GM12801 (cell line): Measurements from ENCODE around the gene PRKG1.

Source experiments
- CTCF ChIP-seq: IDR thresholded peaks from one replicate; pipeline ENCODE4 v1.5.1; 2011; ENCODE audit warnings: control low read depth; ENCODE audit not compliant: insufficient read length; ENCODE audit errors: extremely low read depth

Gene PRKG1

DNA sequence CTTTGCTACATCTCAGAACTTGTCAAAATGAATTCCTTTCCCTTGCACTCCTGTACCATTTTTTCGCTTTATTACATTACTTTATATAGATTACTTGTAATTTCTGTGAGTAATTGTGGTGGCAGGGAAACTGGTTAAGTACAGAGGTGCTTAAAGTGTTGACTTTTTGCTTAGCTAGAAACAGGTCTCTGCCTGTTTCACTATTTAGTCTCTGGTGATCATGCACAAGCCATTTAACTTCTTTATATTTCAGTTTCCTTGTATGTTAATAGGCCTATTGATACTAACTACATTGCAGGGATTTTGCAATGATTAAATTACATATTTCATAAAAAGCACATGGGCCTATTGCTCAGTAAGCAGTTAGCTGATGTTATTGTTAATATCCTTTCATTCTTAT lies 233.8 kb downstream of the PRKG1 start:
- no peak for TF ChIP-seq CTCF

DNA sequence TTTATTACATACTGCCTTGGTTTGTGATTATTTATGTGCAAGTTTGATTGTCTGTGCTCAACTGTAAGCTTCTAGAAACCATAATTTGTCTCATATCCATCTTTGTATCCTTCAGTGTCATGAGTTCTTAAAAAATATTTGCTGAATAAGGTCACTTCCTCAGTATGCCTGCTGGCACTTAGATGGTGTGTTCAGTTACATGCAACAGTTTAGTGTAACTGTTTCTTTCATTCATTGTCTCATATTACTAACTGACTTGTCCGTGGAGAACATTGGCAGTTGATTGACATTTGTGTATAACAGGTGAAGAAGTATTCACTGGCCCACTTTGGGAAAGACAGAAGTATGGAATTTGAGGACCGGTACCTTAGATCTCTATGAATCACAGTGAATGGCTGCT lies 236.9 kb downstream of the PRKG1 start:
- TF ChIP-seq CTCF = no peak

DNA sequence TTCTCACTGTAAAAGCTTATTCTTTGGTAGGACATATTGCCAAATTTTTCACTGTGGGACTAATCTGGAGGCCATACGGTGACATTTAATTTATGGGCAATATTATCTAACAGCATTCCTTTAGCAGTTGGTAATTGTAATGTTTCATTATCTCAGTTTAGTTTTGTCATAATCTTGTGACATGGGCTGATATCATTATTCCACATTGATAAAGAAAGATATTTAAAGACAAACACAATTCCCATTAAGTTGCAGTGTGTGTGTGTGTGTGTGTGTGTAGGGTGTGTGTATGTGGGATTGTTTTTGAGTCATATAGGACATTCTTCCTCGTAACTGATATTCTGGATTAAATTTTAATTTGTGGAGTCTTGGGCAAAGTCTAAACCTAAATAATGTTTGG lies 238.5 kb downstream of the PRKG1 start:
- TF ChIP-seq CTCF = no peak

DNA sequence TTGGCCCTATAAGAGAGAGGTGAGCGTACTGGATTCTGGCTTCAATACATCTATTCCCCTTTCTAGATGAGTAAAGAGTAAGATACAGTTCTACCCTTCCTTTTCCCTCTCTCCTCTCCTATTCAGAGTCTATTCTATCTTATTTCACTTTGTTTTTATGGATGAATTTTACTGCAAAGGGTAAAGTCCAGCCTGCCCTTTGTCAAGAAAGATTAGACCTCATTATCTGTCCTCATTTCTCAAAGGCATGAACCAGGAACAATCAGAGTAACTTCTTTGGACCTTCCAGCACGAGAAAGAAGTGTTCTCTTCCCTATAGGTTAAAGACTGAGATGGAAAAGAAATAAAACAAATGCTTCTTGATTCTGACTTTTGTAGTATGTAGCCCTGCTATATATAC lies 239.0 kb downstream of the PRKG1 start:
- no peak for TF ChIP-seq CTCF

- no peak for TF ChIP-seq CTCF
These were observed 239.6 kb downstream of the PRKG1 start for GRCh38 chr10:51313773-51314478.

GRCh38 chr10:51314481-51314880 lies 240.2 kb downstream of the PRKG1 start:
- TF ChIP-seq CTCF = no peak

DNA sequence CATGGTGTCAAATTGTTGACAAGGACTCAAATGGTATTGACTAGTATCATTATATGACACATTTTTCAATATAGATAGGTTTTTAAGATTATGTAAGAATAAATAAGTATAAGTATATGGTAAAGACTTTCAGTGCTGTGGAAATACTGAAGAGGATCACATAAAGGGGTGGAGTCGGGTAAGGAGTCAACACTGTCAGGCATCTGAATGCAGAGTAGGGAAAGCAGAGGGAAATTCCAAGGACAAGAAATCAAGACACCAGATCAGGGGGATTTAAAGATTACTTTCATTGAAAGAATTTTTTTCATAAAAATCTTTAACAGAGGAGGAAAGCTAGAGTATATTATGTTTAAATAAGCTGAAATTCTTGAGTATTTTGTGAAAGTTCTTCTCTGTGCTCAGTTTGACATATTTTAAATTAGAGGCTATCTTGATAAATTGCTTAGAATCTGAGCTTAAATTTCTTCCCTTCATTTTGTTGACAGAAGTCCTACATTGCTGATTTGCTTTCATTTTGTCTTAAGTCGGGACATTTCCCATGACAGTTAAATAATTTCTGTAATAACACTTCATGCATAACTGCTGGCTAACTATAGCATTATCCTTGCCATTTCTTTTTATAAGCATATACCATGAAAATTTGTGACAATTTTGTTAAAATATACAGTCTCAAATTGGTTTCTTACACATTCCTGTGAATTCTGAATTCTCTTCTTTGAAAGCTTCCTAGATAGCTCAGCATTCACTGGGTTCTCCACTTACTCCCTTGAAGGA lies 244.3 kb downstream of the PRKG1 start:
- no peak for TF ChIP-seq CTCF

DNA sequence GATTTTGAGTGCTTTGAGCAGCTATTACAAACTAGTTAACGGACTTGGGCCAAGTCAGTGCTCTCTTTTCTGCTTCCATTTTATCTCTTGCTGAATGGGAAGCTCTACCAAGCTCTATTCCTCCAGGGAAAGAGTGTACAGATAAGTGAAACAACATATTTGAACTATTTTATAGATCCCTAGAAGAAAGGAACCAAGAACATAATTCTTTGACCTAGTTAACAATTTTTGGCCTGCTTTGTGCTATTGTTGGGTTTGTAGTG lies 244.8 kb downstream of the PRKG1 start:
- no peak for TF ChIP-seq CTCF
